Measurements from ENCODE around the gene SPTBN4. TPM values are rescaled to one million over a fixed set of nuclear protein-coding genes. Genes with fewer than 3 reads are reported as not detected.

The SPTBN4 gene
- total RNA-seq, 1 experiment from 2014 or later: 0.82 TPM

DNA sequence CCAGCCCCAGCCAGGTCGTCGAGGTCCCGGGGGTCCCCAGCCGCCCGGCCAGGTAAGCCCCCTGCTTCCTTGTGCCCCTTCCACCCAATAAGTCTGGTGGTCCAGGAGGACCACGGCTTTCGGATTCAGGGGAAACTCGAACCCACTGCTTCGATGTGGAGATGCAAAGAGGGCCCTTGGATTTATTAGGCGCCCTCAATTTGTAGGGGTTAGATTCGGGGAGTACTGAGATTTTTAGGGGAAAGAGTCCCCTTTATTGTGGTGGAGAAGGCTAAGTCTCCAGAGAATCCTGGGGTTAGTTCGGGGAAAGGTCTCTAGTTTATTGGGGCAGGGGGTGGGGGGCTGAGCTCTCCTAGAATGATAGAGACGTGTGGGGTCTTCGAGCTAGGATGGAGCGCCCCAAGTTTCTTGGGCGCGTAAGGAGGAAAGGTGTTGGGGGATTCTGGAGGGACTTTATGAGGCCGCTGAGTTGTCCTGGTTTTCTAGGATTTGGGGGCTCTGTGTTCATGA, 130.6 kb downstream of the SPTBN4 start:
- Mint-ChIP-seq H3K36me3 (ENCODE audit: insufficient read depth, unreplicated experiment) (peaks cover 10% of the 10 kb centered on the region), H3K4me3 (ENCODE audit: unreplicated experiment) (peak overlapping the region; percentile 23), H3K27me3 (ENCODE audit: insufficient read depth, unreplicated experiment) (peaks cover 19% of the 10 kb centered on the region), H3K27ac (ENCODE audit: unreplicated experiment) (no peak overlapping the region), H3K9me3 (ENCODE audit: unreplicated experiment) (no peaks in the 10 kb centered on the region), H3K4me1 (ENCODE audit: low read depth, unreplicated experiment) (peaks cover 20% of the 10 kb centered on the region)
- peaks cover 20% of the 10 kb centered on the region for H3K4me1 ChIP-seq
- no peaks in the 10 kb centered on the region for H3K36me3 ChIP-seq (ENCODE audit: control insufficient read depth, insufficient read depth, low read length)
- peak overlapping the region; percentile 21; the same call in 1 of the 2 replicates for H3K4me3 ChIP-seq (ENCODE audit: low read depth, low read length)
- POLR2A ChIA-PET: no interaction called here
- intact Hi-C loops (cut with micrococcal nuclease; ENCODE audit: unreplicated experiment): no loop called here
- no peaks in the 10 kb centered on the region for H3K9me3 ChIP-seq
- peaks cover 4% of the 10 kb centered on the region; the same call in 1 of the 2 replicates for H3K27me3 ChIP-seq (replicated peaks; ENCODE audit: control insufficient read depth, insufficient read depth, low read length)
- CTCF ChIA-PET: interaction anchor here (0.7 kb wide), 1 partner anchor 48 kb away, joined by 3 read pairs; no protein-coding TSS in a partner anchor
- TF ChIP-seq, protein P1, sequence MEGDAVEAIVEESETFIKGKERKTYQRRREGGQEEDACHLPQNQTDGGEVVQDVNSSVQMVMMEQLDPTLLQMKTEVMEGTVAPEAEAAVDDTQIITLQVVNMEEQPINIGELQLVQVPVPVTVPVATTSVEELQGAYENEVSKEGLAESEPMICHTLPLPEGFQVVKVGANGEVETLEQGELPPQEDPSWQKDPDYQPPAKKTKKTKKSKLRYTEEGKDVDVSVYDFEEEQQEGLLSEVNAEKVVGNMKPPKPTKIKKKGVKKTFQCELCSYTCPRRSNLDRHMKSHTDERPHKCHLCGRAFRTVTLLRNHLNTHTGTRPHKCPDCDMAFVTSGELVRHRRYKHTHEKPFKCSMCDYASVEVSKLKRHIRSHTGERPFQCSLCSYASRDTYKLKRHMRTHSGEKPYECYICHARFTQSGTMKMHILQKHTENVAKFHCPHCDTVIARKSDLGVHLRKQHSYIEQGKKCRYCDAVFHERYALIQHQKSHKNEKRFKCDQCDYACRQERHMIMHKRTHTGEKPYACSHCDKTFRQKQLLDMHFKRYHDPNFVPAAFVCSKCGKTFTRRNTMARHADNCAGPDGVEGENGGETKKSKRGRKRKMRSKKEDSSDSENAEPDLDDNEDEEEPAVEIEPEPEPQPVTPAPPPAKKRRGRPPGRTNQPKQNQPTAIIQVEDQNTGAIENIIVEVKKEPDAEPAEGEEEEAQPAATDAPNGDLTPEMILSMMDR (IDR thresholded peaks at IDR 0.05; ENCODE audit: insufficient read depth in 1 of 2, low read depth in 1 of 2, low read length in 1 of 2, severe bottlenecking in 1 of 2, unreplicated experiment in 1 of 2): no peak
- no TSS peak for BruUV-seq (replicated peaks)
- no peak for DNase-seq

DNA sequence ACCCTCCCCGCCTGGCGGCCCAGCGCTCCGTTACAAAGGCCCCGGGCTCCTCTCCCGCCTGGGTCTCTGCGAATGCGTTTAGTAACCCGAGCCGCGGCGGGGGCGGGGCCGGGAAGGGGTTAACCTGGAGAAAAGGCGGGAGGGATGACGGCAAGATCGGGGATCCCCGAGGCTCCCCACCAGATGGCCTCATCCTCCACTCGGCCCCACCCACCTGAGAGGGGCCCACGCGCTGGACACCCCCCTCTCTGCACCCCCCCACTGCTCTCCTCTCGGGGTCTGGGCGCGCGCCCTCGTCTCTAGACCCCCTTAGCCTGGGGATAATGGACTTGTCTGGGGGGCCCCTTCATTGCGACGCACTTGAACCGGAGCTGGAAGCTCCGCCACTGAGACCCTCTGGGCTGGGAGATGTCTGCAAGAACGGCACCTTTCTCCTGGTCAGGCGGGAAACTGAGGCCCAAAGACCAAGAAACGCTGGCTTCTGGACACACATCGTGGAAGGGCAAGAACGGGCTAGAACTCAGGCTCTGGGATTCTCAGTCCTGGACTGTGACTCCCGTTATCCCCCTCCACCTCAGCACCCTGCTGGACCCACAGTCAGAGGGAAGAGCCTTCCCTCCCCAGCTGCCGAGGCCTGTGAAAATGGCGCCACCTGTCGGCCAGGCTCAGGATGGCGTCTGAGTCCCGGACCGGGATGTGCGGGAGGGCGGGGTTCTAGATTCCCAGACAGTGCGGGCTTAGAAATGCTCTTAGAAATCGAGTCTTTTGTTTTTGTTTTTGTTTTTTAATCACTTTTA, 131.5 kb downstream of the SPTBN4 start:
- BruUV-seq (replicated peaks): no TSS peak
- POLR2A ChIA-PET: no interaction called here
- H3K9me3 ChIP-seq: no peaks in the 10 kb centered on the region
- Mint-ChIP-seq H3K4me1 (ENCODE audit: low read depth, unreplicated experiment) (peaks cover 27% of the 10 kb centered on the region), H3K9me3 (ENCODE audit: unreplicated experiment) (no peaks in the 10 kb centered on the region), H3K36me3 (ENCODE audit: insufficient read depth, unreplicated experiment) (peaks cover 10% of the 10 kb centered on the region), H3K4me3 (ENCODE audit: unreplicated experiment) (peak overlapping the region; percentile 32), H3K27me3 (ENCODE audit: insufficient read depth, unreplicated experiment) (peaks cover 19% of the 10 kb centered on the region), H3K27ac (ENCODE audit: unreplicated experiment) (no peak overlapping the region)
- intact Hi-C loops (cut with micrococcal nuclease; ENCODE audit: unreplicated experiment): loop anchor here (2.0 kb wide), 4 partner anchors 22 to 70 kb away; partner anchors contain the start of gene SHKBP1
- CTCF ChIA-PET: interaction anchor here (0.6 to 2.1 kb wide), 4 partner anchors 28 to 134 kb away, joined by 3 to 11 read pairs (median 6); no protein-coding TSS in a partner anchor
- H3K27me3 ChIP-seq (replicated peaks; ENCODE audit: control insufficient read depth, insufficient read depth, low read length): peaks cover 4% of the 10 kb centered on the region; the same call in 1 of the 2 replicates
- no peaks in the 10 kb centered on the region for H3K36me3 ChIP-seq (ENCODE audit: control insufficient read depth, insufficient read depth, low read length)
- TF ChIP-seq, protein P1 (IDR thresholded peaks at IDR 0.05; ENCODE audit: insufficient read depth in 1 of 2, low read depth in 1 of 2, low read length in 1 of 2, severe bottlenecking in 1 of 2, unreplicated experiment in 1 of 2): peak; percentile 97 to 99
- peak; percentile 89 to 95 for DNase-seq
- no peak overlapping the region for H3K4me3 ChIP-seq (ENCODE audit: low read depth, low read length)
- peaks cover 29% of the 10 kb centered on the region for H3K4me1 ChIP-seq

DNA sequence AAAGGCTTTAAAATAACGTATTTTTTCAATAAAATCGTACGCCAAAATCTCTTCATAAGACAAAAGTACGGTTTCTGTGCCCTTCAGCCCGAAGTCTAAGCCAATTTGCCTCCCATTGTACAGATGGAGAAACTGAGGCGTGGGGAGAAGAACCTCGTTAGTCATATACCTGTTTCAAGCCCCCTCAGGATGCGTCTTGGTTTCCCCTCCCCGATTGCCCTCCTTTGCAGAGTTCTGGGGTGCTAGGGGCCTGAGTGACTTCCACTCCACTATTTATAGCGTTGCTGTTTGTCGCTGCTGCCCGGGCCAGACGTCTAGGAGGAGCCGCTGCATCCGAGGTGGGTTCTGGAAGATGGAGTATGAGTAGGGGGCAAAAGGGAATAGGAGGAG, 132.1 kb downstream of the SPTBN4 start:
- TF ChIP-seq, protein P1 (IDR thresholded peaks at IDR 0.05; ENCODE audit: insufficient read depth in 1 of 2, low read depth in 1 of 2, low read length in 1 of 2, severe bottlenecking in 1 of 2, unreplicated experiment in 1 of 2): no peak
- no TSS peak for BruUV-seq (replicated peaks)
- POLR2A ChIA-PET: no interaction called here
- H3K27me3 Mint-ChIP-seq (ENCODE audit: insufficient read depth, unreplicated experiment): peaks cover 19% of the 10 kb centered on the region
- Histone ChIP-seq H3K36me3 (ENCODE audit: control insufficient read depth, insufficient read depth, low read length) (no peaks in the 10 kb centered on the region), H3K9me3 (no peaks in the 10 kb centered on the region), H3K27me3 (replicated peaks; ENCODE audit: control insufficient read depth, insufficient read depth, low read length) (peaks cover 4% of the 10 kb centered on the region; the same call in 1 of the 2 replicates), H3K4me1 (peaks cover 29% of the 10 kb centered on the region), H3K4me3 (ENCODE audit: low read depth, low read length) (no peak overlapping the region)
- H3K9me3 Mint-ChIP-seq (ENCODE audit: unreplicated experiment): no peaks in the 10 kb centered on the region
- intact Hi-C loops (cut with micrococcal nuclease; ENCODE audit: unreplicated experiment): loop anchor here (2.0 kb wide), 4 partner anchors 22 to 70 kb away; partner anchors contain the start of gene SHKBP1
- H3K4me1 Mint-ChIP-seq (ENCODE audit: low read depth, unreplicated experiment): peaks cover 32% of the 10 kb centered on the region
- no peak overlapping the region for H3K27ac Mint-ChIP-seq (ENCODE audit: unreplicated experiment)
- H3K36me3 Mint-ChIP-seq (ENCODE audit: insufficient read depth, unreplicated experiment): peaks cover 15% of the 10 kb centered on the region
- CTCF ChIA-PET: interaction anchor here (0.5 to 2.1 kb wide), 4 partner anchors 28 to 135 kb away, joined by 3 to 11 read pairs (median 4); no protein-coding TSS in a partner anchor
- DNase-seq: no peak
- no peak overlapping the region for H3K4me3 Mint-ChIP-seq (ENCODE audit: unreplicated experiment)
